ENCODE measurements around the gene TIMM50. TPM values are rescaled to one million over a fixed set of nuclear protein-coding genes. Genes with fewer than 3 reads are reported as not detected.
A peak's percentile ranks its signal among the peaks of the same experiment; 100 is the strongest.

TIMM50 gene
- polyA plus RNA-seq, 1 donor from 2014 or later, result 66.2 TPM

GRCh38 chr19:39481676-39482075, 1.0 kb downstream of the TIMM50 start:
- H3K27me3 ChIP-seq (ENCODE audit: insufficient read depth, low read depth, low read length), result no peaks in the 10 kb centered on the region
- H3K4me2 ChIP-seq (ENCODE audit: low read length), result peak overlapping the region; percentile 60
- H3K36me3 ChIP-seq (ENCODE audit: insufficient read depth, low read length), result no peaks in the 10 kb centered on the region
- peak overlapping the region; percentile 89 for H3K4me3 ChIP-seq (ENCODE audit: low read length)
- H3F3A ChIP-seq (ENCODE audit: insufficient read depth, low read length, poor library complexity, severe bottlenecking), result no peaks in the 10 kb centered on the region
- no peak for TF ChIP-seq EP300 (conservative IDR thresholded peaks at IDR 0.05; ENCODE audit: poor library complexity, severe bottlenecking)
- TF ChIP-seq RAD21 (conservative IDR thresholded peaks at IDR 0.05), result no peak
- no peak for TF ChIP-seq SMC3 (conservative IDR thresholded peaks at IDR 0.05; ENCODE audit: poor library complexity)
- TF ChIP-seq TAF1 (IDR thresholded peaks at IDR 0.05; ENCODE audit: low read depth), result no peak
- TF ChIP-seq REST (IDR thresholded peaks at IDR 0.05; ENCODE audit: borderline replicate concordance), result no peak
- TF ChIP-seq MXI1 (conservative IDR thresholded peaks at IDR 0.05; ENCODE audit: poor library complexity, severe bottlenecking), result no peak
- no peak for TF ChIP-seq CTCF (IDR thresholded peaks at IDR 0.05; ENCODE audit: poor library complexity, severe bottlenecking)
- no peak for TF ChIP-seq POLR2AphosphoS5 (IDR thresholded peaks at IDR 0.05)
- H3K9me3 ChIP-seq (ENCODE audit: low read length), result no peaks in the 10 kb centered on the region
- no peak overlapping the region for H3K27ac ChIP-seq (ENCODE audit: low read length)
- H4K20me1 ChIP-seq (ENCODE audit: insufficient read depth), result no peaks in the 10 kb centered on the region
- no peak overlapping the region for H2AFZ ChIP-seq (ENCODE audit: low read depth, low read length)
- no peaks in the 10 kb centered on the region for H3K9me2 ChIP-seq (ENCODE audit: insufficient read depth, low read length)
- H3K79me2 ChIP-seq (replicated peaks; ENCODE audit: insufficient read depth, low read length), result peaks cover 14% of the 10 kb centered on the region
- H3K9ac ChIP-seq (ENCODE audit: low read length), result peak overlapping the region; percentile 87

- H3K27ac ChIP-seq (ENCODE audit: low read length), result no peak overlapping the region
- H4K20me1 ChIP-seq (ENCODE audit: insufficient read depth), result no peaks in the 10 kb centered on the region
- H3K9me2 ChIP-seq (ENCODE audit: insufficient read depth, low read length), result no peaks in the 10 kb centered on the region
- H3K4me2 ChIP-seq (ENCODE audit: low read length), result no peak overlapping the region
- H3K79me2 ChIP-seq (replicated peaks; ENCODE audit: insufficient read depth, low read length), result peaks cover 14% of the 10 kb centered on the region
- no peak for TF ChIP-seq EP300 (conservative IDR thresholded peaks at IDR 0.05; ENCODE audit: poor library complexity, severe bottlenecking)
- no peak for TF ChIP-seq POLR2AphosphoS5 (IDR thresholded peaks at IDR 0.05)
- H3F3A ChIP-seq (ENCODE audit: insufficient read depth, low read length, poor library complexity, severe bottlenecking), result no peaks in the 10 kb centered on the region
- H2AFZ ChIP-seq (ENCODE audit: low read depth, low read length), result no peak overlapping the region
- H3K9ac ChIP-seq (ENCODE audit: low read length), result no peak overlapping the region
- no peaks in the 10 kb centered on the region for H3K36me3 ChIP-seq (ENCODE audit: insufficient read depth, low read length)
- H3K27me3 ChIP-seq (ENCODE audit: insufficient read depth, low read depth, low read length), result no peaks in the 10 kb centered on the region
- no peaks in the 10 kb centered on the region for H3K9me3 ChIP-seq (ENCODE audit: low read length)
- H3K4me3 ChIP-seq (ENCODE audit: low read length), result no peak overlapping the region
Observed at GRCh38 chr19:39483141-39483540, 2.5 kb downstream of the TIMM50 start.

GRCh38 chr19:39489756-39490155, 9.1 kb downstream of the TIMM50 start:
- no peaks in the 10 kb centered on the region for H3K79me2 ChIP-seq (replicated peaks; ENCODE audit: insufficient read depth, low read length)
- H3F3A ChIP-seq (ENCODE audit: insufficient read depth, low read length, poor library complexity, severe bottlenecking), result no peaks in the 10 kb centered on the region
- no peak overlapping the region for H3K27ac ChIP-seq (ENCODE audit: low read length)
- no peaks in the 10 kb centered on the region for H3K27me3 ChIP-seq (ENCODE audit: insufficient read depth, low read depth, low read length)
- no peaks in the 10 kb centered on the region for H3K9me3 ChIP-seq (ENCODE audit: low read length)
- no peaks in the 10 kb centered on the region for H4K20me1 ChIP-seq (ENCODE audit: insufficient read depth)
- H3K36me3 ChIP-seq (ENCODE audit: insufficient read depth, low read length), result no peaks in the 10 kb centered on the region
- H2AFZ ChIP-seq (ENCODE audit: low read depth, low read length), result no peak overlapping the region
- H3K9ac ChIP-seq (ENCODE audit: low read length), result no peak overlapping the region
- TF ChIP-seq RAD21 (conservative IDR thresholded peaks at IDR 0.05) (no peak), TAF1 (IDR thresholded peaks at IDR 0.05; ENCODE audit: low read depth) (no peak), REST (IDR thresholded peaks at IDR 0.05; ENCODE audit: borderline replicate concordance) (no peak), CTCF (IDR thresholded peaks at IDR 0.05; ENCODE audit: poor library complexity, severe bottlenecking) (no peak), SMC3 (conservative IDR thresholded peaks at IDR 0.05; ENCODE audit: poor library complexity) (no peak), POLR2AphosphoS5 (IDR thresholded peaks at IDR 0.05) (no peak), EP300 (conservative IDR thresholded peaks at IDR 0.05; ENCODE audit: poor library complexity, severe bottlenecking) (no peak), MXI1 (conservative IDR thresholded peaks at IDR 0.05; ENCODE audit: poor library complexity, severe bottlenecking) (no peak), EZH2 (IDR thresholded peaks at IDR 0.05; ENCODE audit: borderline replicate concordance, insufficient read depth, low read length, poor library complexity, severe bottlenecking) (no peak)
- no peak overlapping the region for H3K4me3 ChIP-seq (ENCODE audit: low read length)
- H3K9me2 ChIP-seq (ENCODE audit: insufficient read depth, low read length), result no peaks in the 10 kb centered on the region
- no peak overlapping the region for H3K4me2 ChIP-seq (ENCODE audit: low read length)

Measured in neural cell (in vitro differentiated cells).